ENCODE results near the gene PDK4. TPM values are rescaled to one million over a fixed set of nuclear protein-coding genes. Genes with fewer than 3 reads are reported as not detected.

Gene PDK4
- total RNA-seq = 100 to 1,000 TPM in 1 of 6 experiments, 10 to 100 TPM in 4, 1 to 10 TPM in 1; 7.9 to 109 (median 79.0) TPM
- long read RNA-seq, partial matches to known transcripts = 0 of 3 reads
- long read RNA-seq, other reads (novel, unspliced or antisense) = 1 of 3 reads

GRCh38 chr7:95596198-95597063, at the start of gene PDK4:
TSS of gene PDK4 (minus strand) at chr7:95596516. CDS start at chr7:95596293, 223 bp downstream.
- peak; percentile 94 to 97 (median 96) for ATAC-seq
- intact Hi-C loops (cut with DNase I) = loop anchor here in 1 of 2 donors (5.0 kb wide), 1 partner anchor 44 kb away; no protein-coding TSS in a partner anchor
- peak within 1 kb of the TSS; percentile 62 to 91 (median 84) for H3K4me3 ChIP-seq
- peak within 1 kb of the TSS; percentile 94 to 100 (median 95) for H3K27ac ChIP-seq
- 0% methylated on average over 13 of the region's 63 CpGs for WGBS (ENCODE audit: insufficient coverage, low coverage, low lambda C conversion rate, missing lambda C conversion rate)
- H3K27me3 ChIP-seq = no peaks in the 10 kb centered on the region
- DNase-seq = peak; percentile 93 to 98 (median 96)
- H3K9me3 ChIP-seq = no peaks in the 10 kb centered on the region
- peaks cover 0 to 23% (median 6%) of the 10 kb centered on the region in 4 donors for H3K4me1 ChIP-seq
- TF ChIP-seq POLR2A (IDR thresholded peaks at IDR 0.05) (peak; percentile 97), CTCF (IDR thresholded peaks at IDR 0.05) (no peak)
- H3K36me3 ChIP-seq = peaks cover 0 to 35% (median 15%) of the 10 kb centered on the region in 4 donors

GRCh38 chr7:95642173-95642572, 45.9 kb upstream of the PDK4 start:
- H3K36me3 ChIP-seq = no peaks in the 10 kb centered on the region
- no peak overlapping the region for H3K27ac ChIP-seq
- no peaks in the 10 kb centered on the region for H3K27me3 ChIP-seq
- H3K4me3 ChIP-seq = no peak overlapping the region
- no peak for ATAC-seq
- H3K9me3 ChIP-seq = no peaks in the 10 kb centered on the region
- 84% methylated on average over 5 of the region's 5 CpGs for WGBS (ENCODE audit: insufficient coverage, low coverage, low lambda C conversion rate, missing lambda C conversion rate)
- no peak for DNase-seq
- H3K4me1 ChIP-seq = no peaks in the 10 kb centered on the region
- TF ChIP-seq CTCF (IDR thresholded peaks at IDR 0.05) (no peak), POLR2A (IDR thresholded peaks at IDR 0.05) (no peak)
- intact Hi-C loops (cut with DNase I) = no loop called here

- ATAC-seq = no peak
These were observed 40.0 kb upstream of the PDK4 start for GRCh38 chr7:95636140-95636940.

More at GRCh38 chr7:95636140-95636940, 40.0 kb upstream of the PDK4 start:
- no peak overlapping the region for H3K27ac ChIP-seq
- no peak overlapping the region for H3K4me3 ChIP-seq
- no peaks in the 10 kb centered on the region for H3K9me3 ChIP-seq
- 55% methylated on average over 2 of the region's 2 CpGs for WGBS (ENCODE audit: insufficient coverage, low coverage, low lambda C conversion rate, missing lambda C conversion rate)
- H3K4me1 ChIP-seq = no peaks in the 10 kb centered on the region
- no peak for DNase-seq
- no peaks in the 10 kb centered on the region for H3K27me3 ChIP-seq
- H3K36me3 ChIP-seq = no peaks in the 10 kb centered on the region
- no peak for TF ChIP-seq CTCF (IDR thresholded peaks at IDR 0.05)
- no peak for TF ChIP-seq POLR2A (IDR thresholded peaks at IDR 0.05)
- intact Hi-C loops (cut with DNase I) = no loop called here
